ENCODE measurements around the gene C10orf90. TPM values are rescaled to one million over a fixed set of nuclear protein-coding genes. Genes with fewer than 3 reads are reported as not detected.

Gene C10orf90
- total RNA-seq, 3 donors from 2014 or later (not counting 1 experiment from before 2014, with no cell fraction given) = not detected

DNA sequence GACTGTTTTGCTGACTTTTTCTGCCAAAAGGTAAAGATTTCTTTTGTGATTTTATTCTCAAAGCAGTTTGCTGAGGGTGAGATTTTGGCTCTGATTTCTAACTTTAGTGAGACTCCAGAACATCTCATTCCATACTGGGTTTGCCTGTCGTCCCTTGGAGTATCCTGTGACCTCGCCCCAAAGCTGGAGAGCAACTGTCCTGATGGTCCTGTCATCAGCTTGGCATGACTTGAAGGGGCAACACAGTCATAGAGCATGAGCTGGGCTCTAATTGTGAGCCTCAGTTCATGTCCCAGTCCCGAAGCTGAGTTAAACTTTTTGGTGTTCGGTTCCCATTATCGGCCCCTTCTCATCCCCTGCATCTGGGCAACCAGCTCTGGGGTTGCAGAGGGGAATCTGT is 23.4 kb downstream of the C10orf90 start:
- peaks cover 8 to 9% of the 10 kb centered on the region in 2 donors for H3K27me3 Mint-ChIP-seq (ENCODE audit: low read depth in 2 of 2)
- WGBS (ENCODE audit: insufficient coverage) = 71% methylated on average over 5 of the region's 5 CpGs

DNA sequence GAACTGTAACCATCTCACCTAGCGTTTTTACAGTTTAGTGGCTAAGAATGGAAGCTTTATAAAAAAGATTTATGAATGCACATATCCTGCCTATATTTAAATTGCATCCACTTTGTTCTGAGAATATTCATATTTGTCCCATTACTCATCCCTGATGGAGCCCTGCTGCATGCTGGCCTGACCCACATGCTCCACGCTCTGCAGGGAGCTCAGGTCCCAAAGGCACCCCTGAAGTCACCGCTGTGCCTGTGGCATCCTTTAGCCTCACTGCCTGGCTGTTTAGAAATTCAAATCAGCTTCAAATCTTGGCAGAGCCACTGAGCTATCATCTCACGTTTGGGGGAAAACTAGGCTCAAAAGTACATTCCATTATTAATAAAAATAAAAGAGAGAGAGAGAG is 24.4 kb downstream of the C10orf90 start:
- Mint-ChIP-seq H3K27ac (no peak overlapping the region), H3K27me3 (ENCODE audit: low read depth in 2 of 2) (peaks cover 8 to 9% of the 10 kb centered on the region in 2 donors), H3K9me3 (no peaks in the 10 kb centered on the region), H3K4me3 (no peak overlapping the region), H3K36me3 (no peaks in the 10 kb centered on the region), H3K4me1 (no peaks in the 10 kb centered on the region)
- DNase-seq (no peak), ATAC-seq (no peak)
- Histone ChIP-seq H3K36me3 (ENCODE audit: control insufficient read depth, insufficient read depth, low read length) (no peaks in the 10 kb centered on the region), H3K27ac (ENCODE audit: low read length) (no peak overlapping the region), H3K4me3 (ENCODE audit: low read length) (no peak overlapping the region), H3K27me3 (ENCODE audit: control insufficient read depth, insufficient read depth, low read length) (no peaks in the 10 kb centered on the region), H3K9me3 (ENCODE audit: control insufficient read depth, insufficient read depth, low read length) (no peaks in the 10 kb centered on the region), H3K4me1 (ENCODE audit: control insufficient read depth, insufficient read depth, low read length) (no peaks in the 10 kb centered on the region)
- no peak for TF ChIP-seq CTCF (IDR thresholded peaks at IDR 0.05)
- WGBS (ENCODE audit: insufficient coverage) = 86% methylated on average over 2 of the region's 4 CpGs
- intact Hi-C loops (cut with micrococcal nuclease) = no loop called here

More for the DNA sequence above, 23.4 kb downstream of the C10orf90 start:
- H3K27ac ChIP-seq (ENCODE audit: low read length) = no peak overlapping the region
- Mint-ChIP-seq H3K4me1 (no peaks in the 10 kb centered on the region), H3K4me3 (no peak overlapping the region), H3K9me3 (no peaks in the 10 kb centered on the region), H3K27ac (no peak overlapping the region), H3K36me3 (no peaks in the 10 kb centered on the region)
- no peak overlapping the region for H3K4me3 ChIP-seq (ENCODE audit: low read length)
- intact Hi-C loops (cut with micrococcal nuclease) = no loop called here
- no peaks in the 10 kb centered on the region for H3K4me1 ChIP-seq (ENCODE audit: control insufficient read depth, insufficient read depth, low read length)
- no peaks in the 10 kb centered on the region for H3K36me3 ChIP-seq (ENCODE audit: control insufficient read depth, insufficient read depth, low read length)
- DNase-seq (no peak), ATAC-seq (no peak)
- TF ChIP-seq CTCF (IDR thresholded peaks at IDR 0.05) = no peak
- H3K27me3 ChIP-seq (ENCODE audit: control insufficient read depth, insufficient read depth, low read length) = no peaks in the 10 kb centered on the region
- H3K9me3 ChIP-seq (ENCODE audit: control insufficient read depth, insufficient read depth, low read length) = no peaks in the 10 kb centered on the region

DNA sequence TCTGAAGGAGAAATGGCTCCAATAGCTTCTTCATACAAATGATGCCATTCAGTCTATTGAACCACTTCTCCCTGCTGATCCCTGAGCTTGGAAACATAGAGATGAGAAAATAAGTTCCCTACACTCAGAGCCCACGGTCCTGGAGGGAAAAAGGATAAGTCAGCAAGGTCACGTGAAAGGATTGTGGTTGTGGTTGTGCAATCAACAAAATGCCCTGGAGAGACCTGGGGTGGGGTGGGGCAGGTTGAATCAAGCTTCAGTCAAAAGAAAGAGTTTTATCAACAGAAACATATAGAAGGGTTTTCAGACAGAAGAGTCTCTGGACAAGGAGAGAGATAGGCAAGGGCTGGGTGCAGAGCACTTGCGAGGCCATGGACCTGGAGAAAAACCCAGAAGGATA is 30.1 kb downstream of the C10orf90 start:
- WGBS (ENCODE audit: insufficient coverage) = 66% methylated on average over 3 of the region's 3 CpGs

More for the DNA sequence above, 30.1 kb downstream of the C10orf90 start:
- DNase-seq (no peak), ATAC-seq (no peak)
- Histone ChIP-seq H3K27ac (ENCODE audit: low read length) (no peak overlapping the region), H3K4me3 (ENCODE audit: low read length) (no peak overlapping the region), H3K9me3 (ENCODE audit: control insufficient read depth, insufficient read depth, low read length) (no peaks in the 10 kb centered on the region), H3K27me3 (ENCODE audit: control insufficient read depth, insufficient read depth, low read length) (no peaks in the 10 kb centered on the region), H3K36me3 (ENCODE audit: control insufficient read depth, insufficient read depth, low read length) (no peaks in the 10 kb centered on the region), H3K4me1 (ENCODE audit: control insufficient read depth, insufficient read depth, low read length) (no peaks in the 10 kb centered on the region)
- Mint-ChIP-seq H3K4me3 (no peak overlapping the region), H3K36me3 (no peaks in the 10 kb centered on the region), H3K4me1 (peaks cover 0 to 5% of the 10 kb centered on the region in 2 donors), H3K27me3 (ENCODE audit: low read depth in 2 of 2) (peaks cover 0 to 6% of the 10 kb centered on the region in 2 donors), H3K9me3 (no peaks in the 10 kb centered on the region), H3K27ac (no peak overlapping the region)
- intact Hi-C loops (cut with micrococcal nuclease) = no loop called here
- TF ChIP-seq CTCF (IDR thresholded peaks at IDR 0.05) = no peak

All from natural killer cell (primary cell).